DOHH2 (cell line): ENCODE results near the gene GRIA1.

ENCODE experiments used
- H3F3A ChIP-seq: fragments of 200-600 bp; sonication (generic), shearing (Covaris generic); 2 replicates; pipeline ENCODE4 v1.6.0; 2016; ENCODE audit warnings: antibody characterized with exemption, mild to moderate bottlenecking; ENCODE audit not compliant: control insufficient read depth, insufficient read depth
- H3K27ac ChIP-seq: fragments of 200-600 bp; sonication (generic); 2 replicates; pipeline ENCODE4 v1.5.1; 2014; ENCODE audit warnings: low read depth, mild to moderate bottlenecking, low read length, moderate library complexity
- H3K27me3 ChIP-seq: fragments of 200-600 bp; sonication (generic); 2 replicates; pipeline ENCODE4 v1.6.1; 2014; ENCODE audit warnings: mild to moderate bottlenecking, low read length, mixed read lengths; ENCODE audit not compliant: control insufficient read depth
- H3K36me3 ChIP-seq: fragments of 200-600 bp; sonication (generic); 2 replicates; pipeline ENCODE4 v1.6.1; 2014; ENCODE audit warnings: mild to moderate bottlenecking, low read length, moderate library complexity, mixed read lengths; ENCODE audit not compliant: control insufficient read depth
- H3K4me1 ChIP-seq: fragments of 200-600 bp; sonication (generic); 2 replicates; pipeline ENCODE4 v1.6.1; 2014; ENCODE audit warnings: mild to moderate bottlenecking, low read length, mixed read lengths; ENCODE audit not compliant: control insufficient read depth
- H3K4me2 ChIP-seq: fragments of 200-600 bp; sonication (generic); 2 replicates; pipeline ENCODE4 v1.6.0; 2014; ENCODE audit warnings: mild to moderate bottlenecking, low read length, moderate library complexity
- H3K4me3 ChIP-seq: fragments of 200-600 bp; sonication (generic); 2 replicates; pipeline ENCODE4 v1.5.1; 2014; ENCODE audit warnings: mild to moderate bottlenecking, low read length, mixed read lengths
- H3K79me2 ChIP-seq: fragments of 200-600 bp; sonication (generic); 2 replicates; pipeline ENCODE4 v1.6.1; 2014; ENCODE audit warnings: mild to moderate bottlenecking, low read length, mixed read lengths; ENCODE audit not compliant: control insufficient read depth
- H3K9me2 ChIP-seq: fragments of 200-600 bp; sonication (generic); replicated peaks from 2 replicates; pipeline ENCODE4 v1.6.1; 2014; ENCODE audit warnings: mild to moderate bottlenecking, low read length, mixed read lengths; ENCODE audit not compliant: control insufficient read depth
- H3K9me3 ChIP-seq: fragments of 200-600 bp; sonication (generic); 2 replicates; pipeline ENCODE4 v1.6.1; 2014; ENCODE audit warnings: antibody characterized with exemption, low read length, mixed read lengths; ENCODE audit not compliant: control insufficient read depth, insufficient read depth
- H4K20me1 ChIP-seq: fragments of 200-600 bp; sonication (generic); 2 replicates; pipeline ENCODE4 v1.6.0; 2014; ENCODE audit warnings: low read depth, mild to moderate bottlenecking, antibody characterized with exemption, low read length, moderate library complexity; ENCODE audit not compliant: control insufficient read depth, insufficient read depth
- EZH2phosphoT487 ChIP-seq: fragments of 200-600 bp; sonication (generic); IDR thresholded peaks from 2 replicates; pipeline ENCODE4 v1.6.1; 2017; ENCODE audit warnings: borderline replicate concordance, mild to moderate bottlenecking, antibody characterized with exemption, low read length, moderate library complexity, mixed read lengths
- TF ChIP-seq, protein P1 (sequence below): fragments of 200-600 bp; sonication (generic); IDR thresholded peaks from one replicate; pipeline ENCODE4 v1.5.1; 2014; ENCODE audit warnings: antibody characterized with exemption, mild to moderate bottlenecking, low read depth, low read length; ENCODE audit not compliant: poor library complexity, severe bottlenecking

Gene GRIA1

GRCh38 chr5:153753645-153754432 lies 263.4 kb downstream of the GRIA1 start:
- no peaks in the 10 kb centered on the region for H3K36me3 ChIP-seq
- TF ChIP-seq EZH2phosphoT487: no peak
- TF ChIP-seq, protein P1, sequence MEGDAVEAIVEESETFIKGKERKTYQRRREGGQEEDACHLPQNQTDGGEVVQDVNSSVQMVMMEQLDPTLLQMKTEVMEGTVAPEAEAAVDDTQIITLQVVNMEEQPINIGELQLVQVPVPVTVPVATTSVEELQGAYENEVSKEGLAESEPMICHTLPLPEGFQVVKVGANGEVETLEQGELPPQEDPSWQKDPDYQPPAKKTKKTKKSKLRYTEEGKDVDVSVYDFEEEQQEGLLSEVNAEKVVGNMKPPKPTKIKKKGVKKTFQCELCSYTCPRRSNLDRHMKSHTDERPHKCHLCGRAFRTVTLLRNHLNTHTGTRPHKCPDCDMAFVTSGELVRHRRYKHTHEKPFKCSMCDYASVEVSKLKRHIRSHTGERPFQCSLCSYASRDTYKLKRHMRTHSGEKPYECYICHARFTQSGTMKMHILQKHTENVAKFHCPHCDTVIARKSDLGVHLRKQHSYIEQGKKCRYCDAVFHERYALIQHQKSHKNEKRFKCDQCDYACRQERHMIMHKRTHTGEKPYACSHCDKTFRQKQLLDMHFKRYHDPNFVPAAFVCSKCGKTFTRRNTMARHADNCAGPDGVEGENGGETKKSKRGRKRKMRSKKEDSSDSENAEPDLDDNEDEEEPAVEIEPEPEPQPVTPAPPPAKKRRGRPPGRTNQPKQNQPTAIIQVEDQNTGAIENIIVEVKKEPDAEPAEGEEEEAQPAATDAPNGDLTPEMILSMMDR: no peak
- no peak overlapping the region for H3K27ac ChIP-seq
- no peaks in the 10 kb centered on the region for H4K20me1 ChIP-seq
- no peaks in the 10 kb centered on the region for H3K27me3 ChIP-seq
- H3K4me2 ChIP-seq: no peak overlapping the region
- no peaks in the 10 kb centered on the region for H3K4me1 ChIP-seq
- no peaks in the 10 kb centered on the region for H3K79me2 ChIP-seq
- H3K4me3 ChIP-seq: no peak overlapping the region
- H3F3A ChIP-seq: no peaks in the 10 kb centered on the region
- no peaks in the 10 kb centered on the region for H3K9me3 ChIP-seq
- no peaks in the 10 kb centered on the region for H3K9me2 ChIP-seq

GRCh38 chr5:153755913-153756500 lies 265.5 kb downstream of the GRIA1 start:
- Histone ChIP-seq H3K4me1 (no peaks in the 10 kb centered on the region), H3K4me3 (no peak overlapping the region), H3K9me3 (no peaks in the 10 kb centered on the region), H3K9me2 (no peaks in the 10 kb centered on the region), H3F3A (no peaks in the 10 kb centered on the region), H3K4me2 (no peak overlapping the region), H3K36me3 (no peaks in the 10 kb centered on the region), H3K27me3 (no peaks in the 10 kb centered on the region), H4K20me1 (no peaks in the 10 kb centered on the region), H3K79me2 (no peaks in the 10 kb centered on the region), H3K27ac (no peak overlapping the region)
- TF ChIP-seq, protein P1: no peak
- no peak for TF ChIP-seq EZH2phosphoT487

- no peaks in the 10 kb centered on the region for H4K20me1 ChIP-seq
- TF ChIP-seq, protein P1: no peak
- no peak for TF ChIP-seq EZH2phosphoT487
- H3K4me2 ChIP-seq: no peak overlapping the region
- no peaks in the 10 kb centered on the region for H3K4me1 ChIP-seq
- H3K36me3 ChIP-seq: no peaks in the 10 kb centered on the region
- no peaks in the 10 kb centered on the region for H3K27me3 ChIP-seq
- H3F3A ChIP-seq: no peaks in the 10 kb centered on the region
- H3K79me2 ChIP-seq: no peaks in the 10 kb centered on the region
- H3K27ac ChIP-seq: no peak overlapping the region
- no peaks in the 10 kb centered on the region for H3K9me2 ChIP-seq
- no peaks in the 10 kb centered on the region for H3K9me3 ChIP-seq
- no peak overlapping the region for H3K4me3 ChIP-seq
Measured at GRCh38 chr5:153756540-153756939, 266.1 kb downstream of the GRIA1 start.
